ENCODE data around the gene NXF3. TPM values are rescaled to one million over a fixed set of nuclear protein-coding genes. Genes with fewer than 3 reads are reported as not detected.
"Not testable (repeated sequence)": the region's sequence is repeated elsewhere in the genome, so short reads cannot be mapped to it uniquely, and the experiment has no call there.

Gene NXF3, protein sequence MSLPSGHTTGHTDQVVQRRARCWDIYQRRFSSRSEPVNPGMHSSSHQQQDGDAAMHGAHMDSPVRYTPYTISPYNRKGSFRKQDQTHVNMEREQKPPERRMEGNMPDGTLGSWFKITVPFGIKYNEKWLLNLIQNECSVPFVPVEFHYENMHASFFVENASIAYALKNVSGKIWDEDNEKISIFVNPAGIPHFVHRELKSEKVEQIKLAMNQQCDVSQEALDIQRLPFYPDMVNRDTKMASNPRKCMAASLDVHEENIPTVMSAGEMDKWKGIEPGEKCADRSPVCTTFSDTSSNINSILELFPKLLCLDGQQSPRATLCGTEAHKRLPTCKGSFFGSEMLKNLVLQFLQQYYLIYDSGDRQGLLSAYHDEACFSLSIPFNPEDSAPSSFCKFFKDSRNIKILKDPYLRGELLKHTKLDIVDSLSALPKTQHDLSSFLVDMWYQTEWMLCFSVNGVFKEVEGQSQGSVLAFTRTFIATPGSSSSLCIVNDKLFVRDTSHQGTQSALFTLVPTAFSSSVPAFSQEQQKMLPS
- not detected in 2 replicates for total RNA-seq (2022)
- Bru-seq, nascent RNA = not detected
- BruChase-seq, experiment 1, labeled RNA remaining after a 6-hour chase = percentile 6 among the genes with signal in this experiment
- percentile 6 among the genes with signal in this experiment for BruChase-seq, experiment 2, labeled RNA remaining after a 2-hour chase
- long read RNA-seq = 0 reads

DNA sequence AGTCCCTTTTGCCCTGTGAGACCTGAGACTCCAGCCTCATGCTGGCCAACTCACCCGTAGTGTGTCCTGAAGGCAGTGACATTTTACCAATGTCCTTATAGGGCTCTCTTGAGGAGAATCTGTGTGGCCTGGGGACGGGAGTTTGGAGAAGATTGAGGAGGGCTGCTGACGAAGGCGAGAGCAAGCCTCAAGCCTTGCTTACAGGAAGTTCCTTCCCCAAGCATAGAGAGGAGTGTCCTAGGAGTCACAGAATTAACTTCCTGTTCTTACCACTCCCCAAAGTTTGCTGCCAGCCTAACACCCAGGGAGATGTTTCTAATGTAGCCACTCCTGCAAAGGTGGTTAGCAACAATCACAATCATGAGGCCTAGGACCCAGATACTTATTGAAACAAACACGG, at the start of gene NXF3:
TSS of gene NXF3 (minus strand) at position 202 of the 400 bp plus-strand sequence. CDS start at position 82, 120 bp downstream.
- H3K4me3 Mint-ChIP-seq (ENCODE audit: unreplicated experiment) = no peak within 1 kb of the TSS
- CTCF ChIA-PET = no interaction called here
- H3K27ac Mint-ChIP-seq (ENCODE audit: low read depth, unreplicated experiment) = no peak within 1 kb of the TSS
- H3K36me3 Mint-ChIP-seq (ENCODE audit: insufficient read depth, unreplicated experiment) = peaks cover 5% of the 10 kb centered on the region
- peaks cover 48% of the 10 kb centered on the region for H3K27me3 Mint-ChIP-seq (ENCODE audit: insufficient read depth, unreplicated experiment)
- no peaks in the 10 kb centered on the region for H3K9me3 Mint-ChIP-seq (ENCODE audit: unreplicated experiment)
- no peak for DNase-seq (ENCODE audit: unreplicated experiment)
- TF ChIP-seq, protein P1, sequence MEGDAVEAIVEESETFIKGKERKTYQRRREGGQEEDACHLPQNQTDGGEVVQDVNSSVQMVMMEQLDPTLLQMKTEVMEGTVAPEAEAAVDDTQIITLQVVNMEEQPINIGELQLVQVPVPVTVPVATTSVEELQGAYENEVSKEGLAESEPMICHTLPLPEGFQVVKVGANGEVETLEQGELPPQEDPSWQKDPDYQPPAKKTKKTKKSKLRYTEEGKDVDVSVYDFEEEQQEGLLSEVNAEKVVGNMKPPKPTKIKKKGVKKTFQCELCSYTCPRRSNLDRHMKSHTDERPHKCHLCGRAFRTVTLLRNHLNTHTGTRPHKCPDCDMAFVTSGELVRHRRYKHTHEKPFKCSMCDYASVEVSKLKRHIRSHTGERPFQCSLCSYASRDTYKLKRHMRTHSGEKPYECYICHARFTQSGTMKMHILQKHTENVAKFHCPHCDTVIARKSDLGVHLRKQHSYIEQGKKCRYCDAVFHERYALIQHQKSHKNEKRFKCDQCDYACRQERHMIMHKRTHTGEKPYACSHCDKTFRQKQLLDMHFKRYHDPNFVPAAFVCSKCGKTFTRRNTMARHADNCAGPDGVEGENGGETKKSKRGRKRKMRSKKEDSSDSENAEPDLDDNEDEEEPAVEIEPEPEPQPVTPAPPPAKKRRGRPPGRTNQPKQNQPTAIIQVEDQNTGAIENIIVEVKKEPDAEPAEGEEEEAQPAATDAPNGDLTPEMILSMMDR (IDR thresholded peaks at IDR 0.05; ENCODE audit: unreplicated experiment) = no peak
- POLR2A ChIA-PET = no interaction called here
- intact Hi-C loops (cut with micrococcal nuclease) = no loop called here
- H3K4me1 Mint-ChIP-seq (ENCODE audit: insufficient read depth, unreplicated experiment) = no peaks in the 10 kb centered on the region
- BruUV-seq (replicated peaks) = no TSS peak

DNA sequence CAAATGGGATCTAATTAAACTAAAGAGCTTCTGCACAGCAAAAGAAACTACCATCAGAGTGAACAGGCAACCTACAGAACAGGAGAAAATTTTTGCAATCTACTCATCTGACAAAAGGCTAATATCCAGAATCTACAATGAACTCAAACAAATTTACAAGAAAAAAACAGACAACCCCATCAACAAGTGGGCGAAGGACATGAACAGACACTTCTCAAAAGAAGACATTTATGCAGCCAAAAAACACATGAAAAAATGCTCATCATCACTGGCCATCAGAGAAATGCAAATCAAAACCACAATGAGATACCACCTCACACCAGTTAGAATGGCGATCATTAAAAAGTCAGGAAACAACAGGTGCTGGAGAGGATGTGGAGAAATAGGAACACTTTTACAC, 43.6 kb upstream of the NXF3 start:
- H3K9me3 Mint-ChIP-seq (ENCODE audit: unreplicated experiment); BruUV-seq (replicated peaks); CTCF ChIA-PET; H3K27ac Mint-ChIP-seq (ENCODE audit: low read depth, unreplicated experiment); POLR2A ChIA-PET; H3K36me3 Mint-ChIP-seq (ENCODE audit: insufficient read depth, unreplicated experiment); intact Hi-C loops (cut with micrococcal nuclease); DNase-seq (ENCODE audit: unreplicated experiment); H3K4me3 Mint-ChIP-seq (ENCODE audit: unreplicated experiment); H3K4me1 Mint-ChIP-seq (ENCODE audit: insufficient read depth, unreplicated experiment): not testable (repeated sequence)
- peaks cover 30% of the 10 kb centered on the region for H3K27me3 Mint-ChIP-seq (ENCODE audit: insufficient read depth, unreplicated experiment)

DNA sequence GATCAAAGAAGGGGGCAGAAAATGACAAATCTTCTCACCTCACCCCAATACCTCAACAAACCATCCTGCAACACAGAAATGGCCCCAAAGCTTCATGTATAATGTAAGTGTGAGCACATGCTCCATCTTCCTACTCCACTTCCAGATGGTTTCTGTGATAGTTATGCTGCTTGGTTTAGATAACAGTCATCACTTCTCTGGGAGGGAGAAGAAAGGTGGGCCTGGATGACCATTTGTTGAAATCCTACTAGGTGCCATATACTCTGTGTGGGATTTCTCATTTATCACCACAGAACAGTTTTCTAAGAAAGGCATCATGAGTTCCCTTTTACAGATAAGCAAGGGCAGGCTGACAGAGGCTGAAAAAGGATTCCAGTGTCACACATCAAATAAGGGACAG, 31.3 kb upstream of the NXF3 start:
- no peak overlapping the region for H3K4me3 Mint-ChIP-seq (ENCODE audit: unreplicated experiment)
- ChIA-PET POLR2A (no interaction called here), CTCF (interaction anchor here (1.1 kb wide), 1 partner anchor 9 kb away, joined by 3 read pairs; no protein-coding TSS in a partner anchor)
- intact Hi-C loops (cut with micrococcal nuclease) = no loop called here
- BruUV-seq (replicated peaks) = no TSS peak
- peaks cover 17% of the 10 kb centered on the region for H3K9me3 Mint-ChIP-seq (ENCODE audit: unreplicated experiment)
- H3K4me1 Mint-ChIP-seq (ENCODE audit: insufficient read depth, unreplicated experiment) = no peaks in the 10 kb centered on the region
- DNase-seq (ENCODE audit: unreplicated experiment) = no peak
- no peak overlapping the region for H3K27ac Mint-ChIP-seq (ENCODE audit: low read depth, unreplicated experiment)
- TF ChIP-seq, protein P1 (IDR thresholded peaks at IDR 0.05; ENCODE audit: unreplicated experiment) = no peak
- H3K27me3 Mint-ChIP-seq (ENCODE audit: insufficient read depth, unreplicated experiment) = peaks cover 20% of the 10 kb centered on the region
- no peaks in the 10 kb centered on the region for H3K36me3 Mint-ChIP-seq (ENCODE audit: insufficient read depth, unreplicated experiment)

DNA sequence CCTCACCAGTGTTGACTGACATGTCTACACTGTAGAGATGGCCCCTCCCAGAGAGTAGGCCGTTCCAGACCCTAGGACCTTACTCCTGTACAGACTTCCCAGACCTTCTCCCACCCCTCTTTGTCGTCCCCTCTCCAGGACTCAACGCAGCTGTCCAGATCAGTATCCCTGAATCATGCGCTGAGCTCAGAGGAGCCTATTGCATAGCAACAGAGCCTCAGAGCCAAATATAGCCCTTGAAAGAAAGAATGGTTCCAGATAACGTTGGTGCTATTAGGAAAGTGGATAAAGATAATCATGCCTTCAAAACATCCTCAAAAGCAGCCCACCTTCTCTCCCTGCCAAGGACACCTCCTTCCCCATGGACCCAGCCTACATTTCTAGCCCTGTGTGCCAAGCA, 27.8 kb upstream of the NXF3 start:
- TF ChIP-seq, protein P1 (IDR thresholded peaks at IDR 0.05; ENCODE audit: unreplicated experiment) = no peak
- no peak for DNase-seq (ENCODE audit: unreplicated experiment)
- H3K4me3 Mint-ChIP-seq (ENCODE audit: unreplicated experiment) = no peak overlapping the region
- H3K9me3 Mint-ChIP-seq (ENCODE audit: unreplicated experiment) = peaks cover 17% of the 10 kb centered on the region
- CTCF ChIA-PET = interaction anchor here (0.7 kb wide), 1 partner anchor 18 kb away, joined by 3 read pairs; no protein-coding TSS in a partner anchor
- POLR2A ChIA-PET = no interaction called here
- H3K27me3 Mint-ChIP-seq (ENCODE audit: insufficient read depth, unreplicated experiment) = no peaks in the 10 kb centered on the region
- no peaks in the 10 kb centered on the region for H3K36me3 Mint-ChIP-seq (ENCODE audit: insufficient read depth, unreplicated experiment)
- H3K4me1 Mint-ChIP-seq (ENCODE audit: insufficient read depth, unreplicated experiment) = no peaks in the 10 kb centered on the region
- BruUV-seq (replicated peaks) = no TSS peak
- H3K27ac Mint-ChIP-seq (ENCODE audit: low read depth, unreplicated experiment) = no peak overlapping the region
- intact Hi-C loops (cut with micrococcal nuclease) = no loop called here

DNA sequence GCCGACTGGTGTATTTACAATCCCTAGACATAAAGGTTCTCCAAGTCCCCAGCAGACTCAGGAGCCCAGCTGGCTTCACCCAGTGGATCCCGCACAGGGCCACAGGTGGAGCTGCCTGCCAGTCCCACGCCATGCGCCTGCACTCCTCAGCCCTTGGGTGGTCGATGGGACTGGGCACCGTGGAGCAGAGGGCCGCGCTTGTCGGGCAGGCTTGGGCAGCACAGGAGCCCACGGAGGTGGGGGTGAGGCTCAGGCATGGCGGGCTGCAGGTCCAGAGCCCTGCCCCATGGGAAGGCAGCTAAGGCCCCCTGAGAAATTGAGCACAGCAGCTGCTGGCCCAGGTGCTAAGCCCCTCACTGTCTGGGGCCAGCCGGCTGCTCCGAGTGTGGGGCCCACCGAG, 24.0 kb upstream of the NXF3 start:
- H3K36me3 Mint-ChIP-seq (ENCODE audit: insufficient read depth, unreplicated experiment); H3K4me1 Mint-ChIP-seq (ENCODE audit: insufficient read depth, unreplicated experiment); H3K4me3 Mint-ChIP-seq (ENCODE audit: unreplicated experiment); H3K27ac Mint-ChIP-seq (ENCODE audit: low read depth, unreplicated experiment); BruUV-seq (replicated peaks); DNase-seq (ENCODE audit: unreplicated experiment); CTCF ChIA-PET; intact Hi-C loops (cut with micrococcal nuclease); POLR2A ChIA-PET: not testable (repeated sequence)
- Mint-ChIP-seq H3K9me3 (ENCODE audit: unreplicated experiment) (peaks cover 17% of the 10 kb centered on the region), H3K27me3 (ENCODE audit: insufficient read depth, unreplicated experiment) (peaks cover 10% of the 10 kb centered on the region)

DNA sequence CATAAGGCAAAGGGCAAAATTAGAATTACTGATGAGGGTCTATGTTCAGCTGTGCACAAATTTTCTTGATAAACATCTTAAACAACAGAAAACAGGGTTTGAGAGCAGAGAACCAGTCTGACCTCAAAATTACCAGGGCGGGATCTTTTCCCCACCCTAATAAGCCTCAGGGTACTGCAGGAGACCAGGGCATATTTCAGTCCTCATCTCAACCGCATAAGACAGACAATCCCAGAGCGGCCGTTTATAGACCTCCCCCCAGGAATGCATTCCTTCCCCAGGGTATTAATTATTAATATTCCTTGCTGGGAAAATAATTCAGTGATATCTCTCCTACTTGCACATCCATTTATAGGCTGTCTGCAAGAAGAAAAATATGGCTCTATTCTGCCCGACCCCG, 16.6 kb upstream of the NXF3 start:
- CTCF ChIA-PET; intact Hi-C loops (cut with micrococcal nuclease); H3K4me1 Mint-ChIP-seq (ENCODE audit: insufficient read depth, unreplicated experiment); POLR2A ChIA-PET; H3K4me3 Mint-ChIP-seq (ENCODE audit: unreplicated experiment); H3K36me3 Mint-ChIP-seq (ENCODE audit: insufficient read depth, unreplicated experiment); H3K27ac Mint-ChIP-seq (ENCODE audit: low read depth, unreplicated experiment); BruUV-seq (replicated peaks); DNase-seq (ENCODE audit: unreplicated experiment): not testable (repeated sequence)
- peaks cover 15% of the 10 kb centered on the region for H3K9me3 Mint-ChIP-seq (ENCODE audit: unreplicated experiment)
- H3K27me3 Mint-ChIP-seq (ENCODE audit: insufficient read depth, unreplicated experiment) = peaks cover 24% of the 10 kb centered on the region
